Sigmoid colon (tissue), 4 donors: Measurements from ENCODE around the gene SLC1A3.

Experiments used
- POLR2AphosphoS5 ChIP-seq, 4 donors: sonication (generic); formaldehyde crosslinking; IDR thresholded peaks; one replicate each; pipeline ENCODE4 v1.6.1; 2017; ENCODE audit warnings: antibody characterized with exemption in 4 of 4
- TF ChIP-seq, protein P1 (sequence below), 4 experiments: fragments of 450-650 bp in 3 of 4; fragments of 200-600 bp in 1 of 4; IDR thresholded peaks; one replicate each; pipeline ENCODE4 v1.5.1; 2016 to 2019; ENCODE audit warnings: antibody characterized with exemption in 4 of 4, mild to moderate bottlenecking in 3 of 4, moderate library complexity in 2 of 4

GRCh38 chr5:36651761-36652685 is 45.6 kb downstream of the SLC1A3 start:
- TF ChIP-seq, protein P1, sequence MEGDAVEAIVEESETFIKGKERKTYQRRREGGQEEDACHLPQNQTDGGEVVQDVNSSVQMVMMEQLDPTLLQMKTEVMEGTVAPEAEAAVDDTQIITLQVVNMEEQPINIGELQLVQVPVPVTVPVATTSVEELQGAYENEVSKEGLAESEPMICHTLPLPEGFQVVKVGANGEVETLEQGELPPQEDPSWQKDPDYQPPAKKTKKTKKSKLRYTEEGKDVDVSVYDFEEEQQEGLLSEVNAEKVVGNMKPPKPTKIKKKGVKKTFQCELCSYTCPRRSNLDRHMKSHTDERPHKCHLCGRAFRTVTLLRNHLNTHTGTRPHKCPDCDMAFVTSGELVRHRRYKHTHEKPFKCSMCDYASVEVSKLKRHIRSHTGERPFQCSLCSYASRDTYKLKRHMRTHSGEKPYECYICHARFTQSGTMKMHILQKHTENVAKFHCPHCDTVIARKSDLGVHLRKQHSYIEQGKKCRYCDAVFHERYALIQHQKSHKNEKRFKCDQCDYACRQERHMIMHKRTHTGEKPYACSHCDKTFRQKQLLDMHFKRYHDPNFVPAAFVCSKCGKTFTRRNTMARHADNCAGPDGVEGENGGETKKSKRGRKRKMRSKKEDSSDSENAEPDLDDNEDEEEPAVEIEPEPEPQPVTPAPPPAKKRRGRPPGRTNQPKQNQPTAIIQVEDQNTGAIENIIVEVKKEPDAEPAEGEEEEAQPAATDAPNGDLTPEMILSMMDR (IDR thresholded peaks at IDR 0.05), result no peak
- no peak for TF ChIP-seq POLR2AphosphoS5 (IDR thresholded peaks at IDR 0.05)
